Osteoblast (primary cell): ENCODE measurements around the gene NUDT16L1. TPM values are rescaled to one million over a fixed set of nuclear protein-coding genes. Genes with fewer than 3 reads are reported as not detected.

ENCODE experiments used
- DNase-seq: peaks from one replicate; pipeline ENCODE4 v3.0.0; 2011; ENCODE audit warnings: low spot score, mixed read lengths; ENCODE audit not compliant: insufficient read length; ENCODE audit errors: missing footprints
- H2AFZ ChIP-seq: 2 replicates; pipeline ENCODE4 v1.6.0; 2011; ENCODE audit warnings: mild to moderate bottlenecking, low read length
- H3K27ac ChIP-seq: 2 replicates; pipeline ENCODE4 v1.5.1; 2011; ENCODE audit warnings: mild to moderate bottlenecking, low read depth, low read length, moderate library complexity
- H3K27me3 ChIP-seq: 2 replicates; pipeline ENCODE4 v1.6.0; 2012; ENCODE audit warnings: mild to moderate bottlenecking, control low read depth, inconsistent platforms, low read length, moderate library complexity; ENCODE audit not compliant: insufficient read depth
- H3K36me3 ChIP-seq: 2 replicates; pipeline ENCODE4 v1.5.1; 2011; ENCODE audit warnings: mild to moderate bottlenecking, low read length, control low read depth, moderate library complexity; ENCODE audit not compliant: insufficient read depth
- H3K4me1 ChIP-seq: 2 replicates; pipeline ENCODE4 v1.5.1; 2011; ENCODE audit warnings: mild to moderate bottlenecking, low read length, control low read depth, moderate library complexity; ENCODE audit not compliant: insufficient read depth
- H3K4me2 ChIP-seq: 2 replicates; pipeline ENCODE4 v1.6.0; 2011; ENCODE audit warnings: mild to moderate bottlenecking, low read length; ENCODE audit not compliant: insufficient read depth
- H3K4me3 ChIP-seq: fragments of 200-600 bp; sonication (generic); 3 replicates; pipeline ENCODE4 v1.5.1; 2012; ENCODE audit warnings: mild to moderate bottlenecking, low read length, inconsistent platforms; ENCODE audit not compliant: insufficient read depth
- H3K79me2 ChIP-seq: 2 replicates; pipeline ENCODE4 v1.6.0; 2012; ENCODE audit warnings: mild to moderate bottlenecking, low read length, control low read depth, inconsistent platforms; ENCODE audit not compliant: insufficient read depth
- H3K9me3 ChIP-seq: 2 replicates; pipeline ENCODE4 v1.5.1; 2011; ENCODE audit warnings: low read depth, low read length, control low read depth
- H4K20me1 ChIP-seq: 2 replicates; pipeline ENCODE4 v1.6.0; 2012; ENCODE audit warnings: mild to moderate bottlenecking, low read length, control low read depth; ENCODE audit not compliant: insufficient read depth
- CTCF ChIP-seq: IDR thresholded peaks from 2 replicates; pipeline ENCODE4 v1.5.1; 2011; ENCODE audit warnings: mild to moderate bottlenecking, low read depth, low read length, moderate library complexity; ENCODE audit errors: extremely low read depth
- total RNA-seq: library from RNA; depleted of rRNA; stranded (reverse); fragments of >200 nt; gene quantifications from 2 replicates; pipeline ENCODE4 v1.2.3, GENCODE V29; 2012

The NUDT16L1 gene
- total RNA-seq, 1 donor: 18.1 TPM

- no peak overlapping the region for H3K27ac ChIP-seq
- H3K4me1 ChIP-seq: no peaks in the 10 kb centered on the region
- H3K79me2 ChIP-seq: no peaks in the 10 kb centered on the region
- H3K9me3 ChIP-seq: no peaks in the 10 kb centered on the region
- H4K20me1 ChIP-seq: no peaks in the 10 kb centered on the region
- peak; percentile 38 for DNase-seq
- no peaks in the 10 kb centered on the region for H3K27me3 ChIP-seq
- no peak overlapping the region for H2AFZ ChIP-seq
- no peak overlapping the region for H3K4me3 ChIP-seq
- no peak overlapping the region for H3K4me2 ChIP-seq
- TF ChIP-seq CTCF: no peak
- H3K36me3 ChIP-seq: peaks cover 33% of the 10 kb centered on the region
Measured at GRCh38 chr16:4713663-4714501, 20.5 kb downstream of the NUDT16L1 start.

GRCh38 chr16:4714996-4715395 is 21.6 kb downstream of the NUDT16L1 start:
- no peak overlapping the region for H3K4me3 ChIP-seq
- H3K4me2 ChIP-seq: no peak overlapping the region
- no peaks in the 10 kb centered on the region for H3K9me3 ChIP-seq
- H3K79me2 ChIP-seq: no peaks in the 10 kb centered on the region
- H2AFZ ChIP-seq: no peak overlapping the region
- no peak overlapping the region for H3K27ac ChIP-seq
- no peak for DNase-seq
- H3K4me1 ChIP-seq: no peaks in the 10 kb centered on the region
- H3K36me3 ChIP-seq: peaks cover 31% of the 10 kb centered on the region
- H3K27me3 ChIP-seq: no peaks in the 10 kb centered on the region
- TF ChIP-seq CTCF: no peak
- no peaks in the 10 kb centered on the region for H4K20me1 ChIP-seq

GRCh38 chr16:4718466-4718865 is 25.1 kb downstream of the NUDT16L1 start:
- no peak overlapping the region for H3K4me3 ChIP-seq
- no peaks in the 10 kb centered on the region for H3K4me1 ChIP-seq
- H3K27ac ChIP-seq: no peak overlapping the region
- no peak for DNase-seq
- no peaks in the 10 kb centered on the region for H3K79me2 ChIP-seq
- no peak overlapping the region for H3K4me2 ChIP-seq
- H4K20me1 ChIP-seq: no peaks in the 10 kb centered on the region
- no peaks in the 10 kb centered on the region for H3K27me3 ChIP-seq
- no peak overlapping the region for H2AFZ ChIP-seq
- H3K9me3 ChIP-seq: no peaks in the 10 kb centered on the region
- no peak for TF ChIP-seq CTCF
- H3K36me3 ChIP-seq: peaks cover 20% of the 10 kb centered on the region

- TF ChIP-seq CTCF: no peak
- no peaks in the 10 kb centered on the region for H4K20me1 ChIP-seq
- peaks cover 24% of the 10 kb centered on the region for H3K36me3 ChIP-seq
- no peak overlapping the region for H3K4me2 ChIP-seq
- H3K4me3 ChIP-seq: no peak overlapping the region
- no peak overlapping the region for H3K27ac ChIP-seq
- no peaks in the 10 kb centered on the region for H3K79me2 ChIP-seq
- H3K9me3 ChIP-seq: no peaks in the 10 kb centered on the region
- H2AFZ ChIP-seq: no peak overlapping the region
- no peaks in the 10 kb centered on the region for H3K27me3 ChIP-seq
- peak; percentile 5 for DNase-seq
- H3K4me1 ChIP-seq: no peaks in the 10 kb centered on the region
Measured at GRCh38 chr16:4723071-4723767, 29.9 kb downstream of the NUDT16L1 start.
